B cell (primary cell): ENCODE measurements around the gene PLVAP. TPM values are rescaled to one million over a fixed set of nuclear protein-coding genes. Genes with fewer than 3 reads are reported as not detected.
A peak's percentile ranks its signal among the peaks of the same experiment; 100 is the strongest.

Experiments used
- ATAC-seq: fragments of 200-7000 bp; cut with Tn5 transposase; one replicate; pipeline ENCODE4 v1.10.0; 2021; ENCODE audit warnings: low read depth, mild to moderate bottlenecking, moderate number of reproducible peaks, moderate library complexity
- CTCF ChIA-PET: fragments of 350-600 bp; sonication (Branson Sonifier 250); formaldehyde crosslinking; loops from one replicate; lab custom pipeline; 2021; ENCODE audit warnings: antibody characterized with exemption, inconsistent platforms; lab: Charles Lee
- POLR2A ChIA-PET: fragments of 350-600 bp; sonication (Branson Sonifier 250); formaldehyde crosslinking; loops from one replicate; lab custom pipeline; 2021; ENCODE audit warnings: antibody characterized with exemption; lab: Charles Lee
- DNase-seq: peaks from one replicate; pipeline ENCODE4 v3.0.0; 2013
- H2AFZ ChIP-seq: 2 replicates; pipeline ENCODE4 v1.6.1; 2012; ENCODE audit warnings: mild to moderate bottlenecking, low read depth, low read length; ENCODE audit not compliant: insufficient read depth, poor library complexity, severe bottlenecking
- H3K27ac ChIP-seq, 2 donors: 1 replicate in 1 of 2; 2 replicates in 1 of 2; pipeline ENCODE4 v1.5.1; 2012 to 2013; ENCODE audit warnings: low read length in 2 of 2, mild to moderate bottlenecking in 2 of 2, moderate library complexity in 1 of 2
- H3K27me3 ChIP-seq, 4 experiments: fragments of 200-600 bp in 1 of 4; sonication (generic) in 1 of 4; replicated peaks in 1 of 4; 1 replicate in 2 of 4; 2 replicates in 2 of 4; pipeline versions ENCODE4 v1.6.1 to v1.7.0; 2013 to 2016; ENCODE audit warnings: low read length in 3 of 4, mild to moderate bottlenecking in 2 of 4, mixed read lengths in 1 of 4, moderate library complexity in 1 of 4; ENCODE audit not compliant: insufficient read depth in 4 of 4, control insufficient read depth in 3 of 4; ENCODE audit errors: control extremely low read depth in 1 of 4
- H3K36me3 ChIP-seq, 2 experiments: replicated peaks in 1 of 2; 1 replicate in 1 of 2; 2 replicates in 1 of 2; pipeline versions ENCODE4 v1.6.1 to v1.7.1; 2013; ENCODE audit warnings: low read length in 1 of 2; ENCODE audit not compliant: insufficient read depth in 2 of 2, control insufficient read depth in 1 of 2; ENCODE audit errors: control extremely low read depth in 1 of 2, extremely low read depth in 1 of 2
- H3K4me1 ChIP-seq, 2 donors: fragments of 200-600 bp in 1 of 2; sonication (generic) in 1 of 2; 1 replicate in 1 of 2; 2 replicates in 1 of 2; pipeline versions ENCODE4 v1.5.1 to v1.6.1; 2013 to 2017; ENCODE audit warnings: low read length in 2 of 2; ENCODE audit not compliant: control insufficient read depth in 2 of 2, insufficient read depth in 2 of 2
- H3K4me2 ChIP-seq: replicated peaks from 2 replicates; pipeline ENCODE3; 2012; ENCODE audit warnings: mild to moderate bottlenecking, low read depth, low read length; ENCODE audit not compliant: poor library complexity, severe bottlenecking
- H3K4me3 ChIP-seq, 5 experiments: fragments of 200-600 bp in 1 of 5; sonication (generic) in 1 of 5; 1 replicate in 3 of 5; 2 replicates in 2 of 5; pipeline versions ENCODE4 v1.5.1 to v1.7.0; 2011 to 2016; ENCODE audit warnings: low read length in 4 of 5, mild to moderate bottlenecking in 4 of 5, low read depth in 2 of 5, control low read depth in 1 of 5, moderate library complexity in 1 of 5; ENCODE audit not compliant: insufficient read depth in 1 of 5; ENCODE audit errors: control extremely low read depth in 1 of 5, extremely low read depth in 1 of 5
- H3K79me2 ChIP-seq: fragments of 200-600 bp; sonication (generic); one replicate; pipeline ENCODE4 v1.6.0; 2016; ENCODE audit warnings: low read length; ENCODE audit not compliant: control insufficient read depth, insufficient read depth
- H3K9ac ChIP-seq: fragments of 200-600 bp; sonication (generic); 2 replicates; pipeline ENCODE4 v1.6.1; 2017; ENCODE audit warnings: mild to moderate bottlenecking, low read length, moderate library complexity
- H3K9me3 ChIP-seq, 3 donors: one replicate each; pipeline versions ENCODE4 v1.6.1 to v1.7.1; 2013; ENCODE audit warnings: low read length in 2 of 3; ENCODE audit not compliant: control insufficient read depth in 2 of 3, insufficient read depth in 1 of 3; ENCODE audit errors: control extremely low read depth in 1 of 3
- H4K20me1 ChIP-seq: 2 replicates; pipeline ENCODE4 v1.6.0; 2012; ENCODE audit warnings: mild to moderate bottlenecking, low read length; ENCODE audit not compliant: insufficient read depth, control insufficient read depth, poor library complexity, severe bottlenecking
- H3K27ac Mint-ChIP-seq: one replicate; pipeline ENCODE4 v1.8.0; 2021; ENCODE audit warnings: mixed read lengths
- H3K27me3 Mint-ChIP-seq: one replicate; pipeline ENCODE4 v1.8.0; 2021; ENCODE audit warnings: mixed read lengths
- H3K4me1 Mint-ChIP-seq: one replicate; pipeline ENCODE4 v1.8.0; 2021; ENCODE audit warnings: mixed read lengths
- H3K4me3 Mint-ChIP-seq: one replicate; pipeline ENCODE4 v1.8.0; 2021; ENCODE audit warnings: mixed read lengths
- H3K9me3 Mint-ChIP-seq: one replicate; pipeline ENCODE4 v1.8.0; 2022; ENCODE audit warnings: mixed read lengths; ENCODE audit not compliant: insufficient read depth
- CTCF ChIP-seq: fragments of 200-600 bp; IDR thresholded peaks from one replicate; pipeline ENCODE4 v1.8.0; 2022; ENCODE audit warnings: antibody characterized with exemption, mild to moderate bottlenecking
- EZH2 ChIP-seq: IDR thresholded peaks from 2 replicates; pipeline ENCODE4 v1.6.1; 2012; ENCODE audit warnings: borderline replicate concordance, low read depth, mild to moderate bottlenecking, moderate library complexity, low read length; ENCODE audit not compliant: insufficient read depth, poor library complexity, severe bottlenecking
- WGBS: methylation state at CpG from one replicate; pipeline ENCODE4 v1.1.5; 2013; ENCODE audit warnings: missing lambda C conversion rate; ENCODE audit not compliant: insufficient coverage; 5-methylcytosine and 5-hydroxymethylcytosine counted together
- intact Hi-C: fragments of 100-400 bp; cut with micrococcal nuclease; formaldehyde crosslinking; loops from one replicate; pipeline ENCODE4 v1.10.0; 2022
- polyA plus RNA-seq: library from polyadenylated mRNA; depleted of rRNA; stranded (reverse); fragments of >200 nt; gene quantifications from 2 replicates; pipeline ENCODE4 v1.2.3, GENCODE V29; 2012
- total RNA-seq, 2 donors: library from RNA; stranded (reverse); fragments of 120-200 nt in 1 of 2; gene quantifications; 1 replicate in 1 of 2; 2 replicates in 1 of 2; pipeline versions ENCODE4 v1.2.3 to v1.2.4, GENCODE V29; 2013 to 2022

PLVAP gene
- total and polyA plus RNA-seq, 2 donors (not counting 1 experiment from before 2014, with no cell fraction given): 0.06 TPM; not detected in 1

DNA sequence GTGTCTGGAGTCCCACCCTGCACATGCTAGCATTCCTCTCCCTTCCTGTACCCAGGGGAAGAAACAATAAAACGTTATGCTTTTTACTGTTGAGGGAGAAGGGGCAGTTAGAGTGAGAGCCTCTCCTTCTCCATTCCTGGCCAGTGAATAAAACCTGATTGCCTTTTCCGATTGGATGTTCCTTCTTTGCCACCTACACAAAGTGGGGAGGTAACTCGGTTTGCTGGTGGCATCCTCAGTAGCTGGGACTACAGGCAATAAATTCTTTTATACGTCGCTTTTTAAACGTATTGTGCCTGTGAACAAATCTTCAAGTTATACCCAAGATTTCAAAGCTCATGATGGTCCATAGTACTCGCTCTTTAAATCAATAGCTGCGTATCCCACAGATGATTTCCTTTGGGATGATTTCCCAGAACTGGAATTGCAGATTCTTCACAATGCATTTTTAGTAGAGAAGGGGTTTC, 42.0 kb upstream of the PLVAP start:
- H2AFZ ChIP-seq: peak overlapping the region; percentile 78

More for the DNA sequence above, 42.0 kb upstream of the PLVAP start:
- POLR2A ChIA-PET: interaction anchor here (0.7 to 1.9 kb wide), 10 partner anchors 11 to 785 kb away, joined by 3 to 10 read pairs (median 4); partner anchors contain the start of genes ANO8, BST2 and RPL18A
- TF ChIP-seq CTCF (no peak), EZH2 (no peak)
- Mint-ChIP-seq H3K4me1 (peaks cover 15% of the 10 kb centered on the region), H3K27me3 (no peaks in the 10 kb centered on the region), H3K27ac (peak overlapping the region; percentile 93), H3K9me3 (no peaks in the 10 kb centered on the region), H3K4me3 (peak overlapping the region; percentile 96)
- Histone ChIP-seq H3K4me1 (peaks cover 12 to 16% of the 10 kb centered on the region in 2 donors), H3K27ac (peak overlapping the region; percentile 33 to 60), H3K4me3 (peak overlapping the region; percentile 71 to 89 (median 76)), H3K36me3 (peaks cover 0 to 6% of the 10 kb centered on the region in 2 experiments), H3K79me2 (peaks cover 6% of the 10 kb centered on the region), H3K27me3 (no peaks in the 10 kb centered on the region), H3K4me2 (peak overlapping the region; percentile 98), H4K20me1 (no peaks in the 10 kb centered on the region), H3K9me3 (no peaks in the 10 kb centered on the region), H3K9ac (peak overlapping the region; percentile 74)
- intact Hi-C loops: loop anchor here (1.0 kb wide), 7 partner anchors 14 to 193 kb away; partner anchors contain the start of genes BST2, DDA1, GTPBP3 and MRPL34
- ATAC-seq (no peak), DNase-seq (no peak)
- WGBS: 41% methylated on average over 4 of the region's 8 CpGs
- CTCF ChIA-PET: interaction anchor here (1.0 to 1.8 kb wide), 6 partner anchors 12 to 184 kb away, joined by 3 to 8 read pairs (median 3); partner anchors contain the start of gene BST2
